Measurements from ENCODE around the gene ZNF521. TPM values are rescaled to one million over a fixed set of nuclear protein-coding genes. Genes with fewer than 3 reads are reported as not detected.

Gene ZNF521
- total and polyA plus RNA-seq, 10 of the 15 experiments (the other 5 are each of a cell fraction or from before 2014, with no cell fraction given), result 0.02 to 0.05 (median 0.04) TPM; not detected in 6

DNA sequence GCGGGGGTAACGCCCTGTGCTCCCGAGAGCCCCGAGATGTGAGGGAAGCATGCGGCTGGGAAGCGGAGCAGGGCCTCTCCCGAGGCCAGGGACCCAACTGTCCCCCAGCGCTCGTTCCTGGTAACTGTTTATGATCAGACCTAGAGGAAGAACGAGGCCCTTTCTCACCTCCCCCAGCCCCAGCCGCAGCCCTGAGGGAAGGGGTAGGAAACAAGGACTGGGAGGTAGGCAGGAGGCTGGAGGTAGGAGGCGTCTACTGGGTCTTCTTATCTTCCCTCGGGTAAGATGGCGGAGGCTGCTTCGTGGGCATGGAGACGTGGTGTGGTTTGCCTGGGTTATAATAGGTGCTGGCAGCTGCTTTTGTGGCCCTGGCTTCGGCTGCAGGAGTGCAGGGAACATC, 335.8 kb downstream of the ZNF521 start (continued):
- TF ChIP-seq EGR1 (IDR thresholded peaks at IDR 0.05; ENCODE audit: borderline replicate concordance in 1 of 2, low read depth in 2 of 2, low read length in 2 of 2) (no peak), CREM (IDR thresholded peaks at IDR 0.05; ENCODE audit: low read depth) (no peak), FOS (IDR thresholded peaks at IDR 0.05; ENCODE audit: borderline replicate concordance, extremely low read depth, insufficient read length) (no peak), TARDBP (IDR thresholded peaks at IDR 0.05; ENCODE audit: borderline replicate concordance) (no peak), ZBED1 (IDR thresholded peaks at IDR 0.05; ENCODE audit: borderline replicate concordance) (no peak), MXI1 (IDR thresholded peaks at IDR 0.05; ENCODE audit: low read depth, low read length) (no peak), PAX5 (IDR thresholded peaks at IDR 0.05; ENCODE audit: borderline replicate concordance, low read depth, low read length) (no peak), ZNF217 (IDR thresholded peaks at IDR 0.05) (no peak), SMARCA5 (IDR thresholded peaks at IDR 0.05) (no peak)
